Measurements from ENCODE around the gene CPNE5.
"Not testable (repeated sequence)": the region's sequence is repeated elsewhere in the genome, so short reads cannot be mapped to it uniquely, and the experiment has no call there.

The CPNE5 gene

DNA sequence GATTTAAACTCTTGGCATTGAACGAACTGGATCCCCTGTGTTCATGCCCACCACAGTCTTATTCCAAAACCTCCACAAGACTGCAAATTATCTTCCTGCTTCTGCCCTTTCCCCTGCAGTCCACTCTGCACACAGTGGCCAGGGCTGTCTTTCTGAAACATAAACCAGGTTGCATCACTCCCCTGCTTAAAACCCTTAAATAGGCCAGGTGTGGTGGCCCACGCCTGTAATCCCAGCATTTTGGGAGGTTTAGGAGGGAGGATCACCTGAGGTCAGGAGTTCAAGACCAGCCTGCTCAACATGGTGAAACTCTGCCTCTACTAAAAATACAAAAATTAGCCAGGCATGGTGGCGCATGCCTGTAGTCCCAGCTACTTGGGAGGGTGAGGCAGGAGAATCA lies 26.2 kb downstream of the CPNE5 start:
- not testable (repeated sequence) for DNase-seq

DNA sequence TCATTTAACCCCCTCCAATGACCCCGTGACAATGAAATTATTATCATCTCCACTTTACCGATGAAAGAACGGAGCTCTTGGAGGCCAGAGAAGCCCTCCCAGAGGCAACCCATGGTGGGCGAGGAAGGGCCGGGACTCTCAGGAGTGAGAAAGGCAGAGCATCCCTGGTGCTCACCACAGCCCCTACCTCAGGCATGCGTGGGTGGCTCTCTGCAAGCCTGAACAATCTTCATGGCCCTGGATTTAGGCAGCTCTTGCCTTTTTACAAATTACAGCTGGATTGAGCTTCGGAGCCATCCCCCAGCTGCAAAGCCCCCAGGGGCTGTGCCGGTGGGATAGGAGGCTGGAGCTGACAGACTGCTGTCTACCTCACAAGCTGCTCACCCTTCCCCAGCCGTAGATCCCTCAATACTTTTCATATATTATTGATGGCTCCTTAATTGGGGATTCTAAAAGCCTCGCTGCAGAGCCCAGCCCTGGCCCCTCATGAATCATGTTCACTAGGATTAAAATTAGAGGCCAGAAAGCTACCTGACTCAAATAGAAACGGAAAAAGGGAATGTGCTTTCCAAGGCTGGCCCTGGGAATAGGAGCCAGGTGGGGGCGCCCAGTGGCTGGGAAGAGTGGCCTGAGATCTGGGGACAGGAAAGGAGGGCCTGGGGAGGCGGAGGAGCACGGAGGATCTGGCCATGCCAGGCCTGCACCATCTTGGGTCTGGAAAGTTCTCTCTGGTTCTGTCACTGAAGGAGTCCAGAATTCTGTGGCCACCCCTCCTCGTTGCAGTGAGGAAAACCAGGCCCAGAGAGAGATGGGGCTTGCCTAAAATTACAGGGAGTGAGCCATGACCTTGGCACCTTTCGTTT lies 29.1 kb downstream of the CPNE5 start:
- no peak for DNase-seq

DNA sequence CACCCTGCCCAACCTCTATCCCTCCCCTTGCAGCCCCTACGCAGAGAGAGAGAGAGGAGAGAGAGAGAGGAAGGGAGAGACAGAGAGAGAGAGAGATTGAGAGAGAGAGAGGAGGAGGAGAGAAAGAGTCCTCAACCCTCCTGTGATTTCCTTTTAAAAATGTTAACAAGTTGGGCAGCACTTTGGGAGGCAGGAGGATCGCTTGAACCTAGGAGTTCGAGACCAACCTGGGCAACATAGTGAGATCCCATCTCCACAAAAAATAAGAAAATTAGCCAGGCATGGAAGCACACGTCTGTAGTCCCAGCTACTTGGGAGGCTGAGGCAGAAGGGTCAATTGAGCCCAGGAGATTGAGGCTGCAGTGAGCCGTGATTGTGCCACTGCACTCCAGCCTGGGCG lies 30.1 kb downstream of the CPNE5 start:
- DNase-seq = no peak

DNA sequence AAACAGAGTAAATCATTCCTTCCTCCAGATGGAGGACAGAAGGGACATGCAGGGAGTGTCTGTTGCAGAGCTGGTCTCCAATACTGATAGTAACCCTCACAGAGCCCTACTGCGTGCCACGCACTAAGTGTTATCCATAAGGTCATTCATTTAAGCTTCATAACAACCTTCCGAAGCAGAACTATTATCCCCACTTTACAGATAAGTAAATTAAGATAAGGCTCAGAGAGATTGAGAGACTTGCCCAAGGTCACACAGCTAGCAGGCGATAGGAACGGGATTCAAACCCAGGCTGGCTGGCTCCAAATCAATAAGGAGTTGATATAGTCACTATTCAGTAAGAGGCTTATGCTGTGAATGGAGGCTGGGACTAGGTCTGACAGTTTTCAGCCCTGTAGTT lies 30.6 kb downstream of the CPNE5 start:
- DNase-seq = no peak

DNA sequence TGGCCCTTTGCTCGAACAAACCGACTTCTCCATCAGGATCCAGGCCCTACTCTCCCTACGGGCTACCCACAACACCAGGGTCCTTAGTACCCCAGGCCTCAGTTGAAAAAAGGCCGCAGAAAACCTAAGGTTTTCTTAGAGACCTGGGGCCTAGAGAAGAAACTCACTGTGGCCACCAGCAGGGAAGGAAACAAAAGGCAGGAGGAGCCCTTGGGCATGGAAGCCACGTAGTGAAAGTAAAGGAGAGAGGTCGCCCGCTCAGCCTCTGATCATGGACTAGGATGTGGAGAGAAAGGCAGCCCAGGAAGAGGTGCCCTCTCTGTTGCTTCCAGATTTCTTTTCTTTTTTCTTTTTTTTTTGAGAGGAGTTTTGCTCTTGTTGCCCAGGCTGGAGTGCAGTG lies 31.5 kb downstream of the CPNE5 start:
- no peak for DNase-seq

DNA sequence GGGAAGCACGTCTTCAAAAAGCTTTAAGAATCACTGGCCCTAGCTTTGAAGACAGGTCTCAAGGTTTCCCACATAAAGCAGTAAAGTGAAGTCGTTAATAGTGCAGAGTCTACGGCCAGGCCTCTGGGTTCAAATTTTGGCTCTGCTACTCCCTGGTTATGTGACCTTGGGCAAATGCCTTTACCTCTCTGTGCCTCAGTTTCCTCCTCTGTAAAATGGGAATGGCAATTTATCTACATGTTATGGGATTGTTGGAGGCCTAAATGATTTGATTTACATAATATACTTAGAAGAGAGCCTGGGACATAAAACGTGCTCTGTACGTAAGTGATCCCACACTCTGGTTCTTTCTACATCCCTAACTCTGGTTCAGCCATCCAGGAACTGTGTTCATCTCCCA lies 32.1 kb downstream of the CPNE5 start:
- DNase-seq = no peak

DNA sequence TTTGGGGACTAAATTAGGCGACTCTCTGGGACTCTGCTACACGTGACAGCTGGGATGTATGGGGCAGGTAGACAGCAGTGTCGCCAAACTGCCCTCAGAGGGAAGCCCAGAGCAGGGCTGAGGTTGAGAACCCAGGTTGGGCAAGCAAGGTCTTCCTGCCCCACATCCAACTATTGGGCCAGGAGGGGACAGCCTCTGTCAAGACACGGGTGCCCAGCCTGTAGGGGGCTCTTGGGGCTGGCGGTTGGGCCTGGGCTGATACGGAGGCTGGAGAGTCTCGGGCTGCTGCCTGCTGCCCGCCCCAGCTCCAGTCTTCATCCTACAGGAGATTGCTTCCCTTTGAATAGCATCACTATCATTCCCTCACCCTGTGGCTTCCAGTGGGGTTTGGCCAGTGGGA lies 33.3 kb downstream of the CPNE5 start:
- no peak for DNase-seq

DNA sequence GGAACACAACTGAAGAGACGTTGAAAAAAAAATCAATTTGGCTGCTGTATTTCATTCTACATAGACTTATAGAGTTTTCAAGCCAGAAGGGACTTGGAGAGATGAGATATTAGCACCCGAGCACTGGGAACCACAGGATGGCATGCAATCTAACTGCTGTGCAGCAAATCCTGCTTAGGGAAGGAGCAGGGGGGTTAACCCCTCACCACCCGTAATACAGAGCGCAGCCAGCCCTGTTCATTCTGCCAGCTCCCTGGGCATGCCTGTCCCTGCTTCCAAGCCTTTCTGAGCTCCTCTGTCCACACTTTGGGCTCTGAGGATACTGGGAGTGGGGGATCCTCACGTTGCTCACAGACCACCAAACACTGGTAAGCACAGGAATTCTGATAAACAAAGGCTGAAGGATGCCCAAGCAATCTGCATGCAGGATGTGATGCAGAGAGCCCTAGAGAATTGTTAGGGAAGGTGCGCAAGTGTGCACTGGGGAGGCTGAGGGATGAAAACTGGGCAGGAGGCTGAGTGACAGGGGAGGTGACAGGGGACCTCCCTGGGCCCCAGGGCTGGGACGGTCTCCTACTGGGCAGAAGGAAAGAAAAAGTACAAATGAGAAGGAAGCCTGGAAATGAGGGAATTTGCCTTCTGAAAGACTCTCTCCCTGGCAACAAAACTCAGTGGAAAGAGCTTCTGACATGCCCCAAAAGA lies 34.0 kb downstream of the CPNE5 start:
- no peak for DNase-seq

DNA sequence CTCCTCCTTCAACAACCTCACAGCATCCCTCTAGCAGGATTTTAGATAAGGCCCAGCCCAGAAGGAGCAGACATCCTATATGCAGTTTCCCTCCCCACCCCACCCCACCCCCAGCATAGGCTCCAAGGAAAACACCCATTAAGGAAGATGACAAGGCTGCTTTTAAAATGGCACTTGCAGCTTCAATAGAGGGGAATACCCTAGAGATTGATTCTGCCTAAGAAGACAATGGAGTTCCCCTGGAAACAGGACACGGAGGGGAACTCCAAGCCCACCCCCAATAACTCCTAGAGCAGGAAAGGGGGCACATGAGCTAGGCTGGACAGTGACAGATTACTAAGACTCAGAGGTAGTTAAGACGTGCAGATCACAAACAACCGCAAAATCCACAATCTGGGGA lies 34.7 kb downstream of the CPNE5 start:
- no peak for DNase-seq

DNA sequence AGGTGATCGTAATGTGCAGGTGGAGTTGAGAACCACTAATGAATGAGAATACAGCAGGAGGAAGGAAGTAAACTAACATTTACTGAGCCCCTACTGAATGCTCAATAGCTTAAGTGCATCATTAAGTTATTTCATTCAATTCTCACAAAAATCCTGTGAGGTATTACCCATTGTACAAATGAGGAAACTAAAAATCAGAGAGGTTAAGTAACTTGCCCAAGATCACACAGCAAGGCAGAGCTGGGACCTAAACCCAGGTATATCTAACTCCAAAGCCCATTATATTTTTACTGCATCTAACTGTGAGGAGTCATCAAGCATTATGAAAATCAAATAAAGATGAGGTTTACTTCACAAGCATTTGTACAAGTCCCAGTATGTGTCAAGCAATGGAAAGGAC lies 35.3 kb downstream of the CPNE5 start:
- no peak for DNase-seq

DNA sequence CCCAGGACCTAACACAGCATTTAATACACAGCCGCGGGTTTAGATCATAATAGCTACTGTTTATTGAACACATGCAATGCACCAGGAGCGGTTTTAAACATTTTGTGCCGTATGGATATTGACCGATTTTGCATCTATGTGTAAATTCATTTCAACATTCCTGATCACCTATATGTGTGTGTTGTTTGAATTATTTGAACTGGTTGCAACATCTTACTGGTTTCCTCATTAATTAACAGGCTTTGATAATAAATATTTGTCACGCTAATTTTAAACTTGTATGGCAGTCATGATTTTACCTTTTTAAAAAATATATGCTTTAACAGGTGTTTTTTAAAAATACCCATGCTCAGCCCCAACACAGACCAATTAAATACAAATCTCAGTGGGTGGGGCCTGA lies 35.8 kb downstream of the CPNE5 start:
- no peak for DNase-seq

DNA sequence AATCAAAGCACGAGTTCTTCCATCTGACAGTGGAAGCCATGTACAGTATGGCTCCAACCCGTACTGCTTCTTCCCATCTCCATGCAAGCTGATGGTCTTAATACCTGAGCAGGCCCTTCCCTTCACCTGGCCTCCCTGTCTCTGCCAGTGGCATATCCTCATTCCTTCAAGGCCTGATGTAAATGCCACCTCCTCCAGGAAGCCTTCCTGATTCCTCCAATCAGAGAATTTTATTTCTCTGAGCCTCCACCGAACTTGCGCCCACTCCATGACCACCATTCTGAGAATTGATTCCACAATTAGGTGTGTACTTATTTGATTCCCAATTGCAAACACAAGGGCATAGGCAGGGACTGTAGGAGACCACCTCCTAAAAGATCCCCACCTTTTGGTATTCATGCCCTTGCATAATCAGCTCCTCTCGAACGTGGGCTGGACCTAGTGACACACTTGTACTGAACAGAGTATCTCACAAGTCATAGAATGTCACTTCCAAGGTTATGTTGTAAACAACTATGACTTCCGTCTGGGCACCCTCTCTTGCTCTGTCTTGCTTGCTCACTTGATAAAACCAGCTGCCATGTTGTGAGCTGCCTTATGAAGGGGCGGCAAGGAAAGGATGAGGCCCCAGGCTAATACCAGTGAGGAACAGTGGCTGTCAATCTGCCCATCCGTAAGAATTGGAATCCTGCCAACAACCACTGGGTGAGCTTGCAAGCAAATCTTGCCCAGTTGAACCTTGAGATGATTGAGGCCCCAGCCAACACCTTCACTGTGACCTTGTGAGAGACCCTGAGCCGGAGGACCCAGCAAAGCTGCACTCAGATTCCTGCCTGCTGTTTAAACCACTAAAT lies 38.8 kb downstream of the CPNE5 start:
- DNase-seq = no peak

DNA sequence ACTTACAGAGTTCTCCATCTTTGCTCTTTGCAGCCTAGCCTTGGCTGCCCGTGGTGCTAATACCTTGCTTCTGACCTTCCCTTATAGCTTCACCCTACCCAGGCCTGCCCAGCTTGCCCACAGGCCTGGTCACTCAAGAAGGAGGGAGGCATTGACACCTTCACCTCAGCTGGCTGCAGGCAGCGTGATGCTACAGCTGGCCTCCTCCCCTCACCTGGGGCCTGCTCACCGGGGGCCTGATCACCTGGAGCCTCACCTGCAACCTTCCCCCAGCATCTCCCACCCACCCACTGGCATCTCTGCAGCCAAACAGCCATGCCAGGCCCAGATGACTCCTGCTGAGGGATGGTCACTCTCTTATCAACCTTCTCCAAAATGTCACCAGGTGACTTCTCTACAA lies 40.4 kb downstream of the CPNE5 start:
- no peak for DNase-seq

DNA sequence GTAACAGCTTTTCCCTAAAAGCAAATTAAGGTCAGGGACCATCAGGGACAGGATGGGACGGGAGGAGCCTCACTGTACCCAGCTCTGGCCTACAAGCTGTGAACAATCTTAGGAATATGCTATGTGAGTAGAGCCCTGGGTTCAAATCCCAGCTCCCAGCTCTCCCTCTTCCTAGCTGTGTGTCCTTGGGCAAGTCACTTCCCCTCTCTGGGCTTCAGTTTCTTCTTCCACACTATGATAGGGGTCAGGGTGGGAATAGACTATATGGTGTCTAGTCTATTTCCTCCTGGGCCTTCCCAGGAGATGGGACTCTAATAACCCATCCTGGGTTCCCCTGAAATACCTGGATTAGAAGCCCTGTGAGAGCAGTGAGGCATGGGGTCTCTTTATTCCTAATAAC lies 41.6 kb downstream of the CPNE5 start:
- DNase-seq = no peak

DNA sequence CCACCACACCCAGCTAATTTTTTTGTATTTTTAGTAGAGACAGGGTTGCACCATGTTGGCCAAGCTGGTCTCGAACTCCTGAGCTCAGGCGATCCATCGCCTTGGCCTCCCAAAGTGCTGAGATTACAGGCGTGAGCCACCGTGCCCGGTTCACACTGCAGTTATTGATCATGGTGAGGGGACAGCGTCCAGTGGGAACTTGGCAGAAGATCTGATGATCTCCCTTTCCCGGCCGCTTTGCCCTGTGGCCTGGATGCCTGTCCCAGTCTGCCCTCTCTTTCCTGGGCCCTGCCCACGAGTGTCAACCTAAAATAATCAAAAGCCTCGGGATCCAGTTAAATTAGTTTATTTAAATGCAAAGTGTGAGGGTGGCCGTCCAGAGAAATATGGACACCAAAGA lies 42.2 kb downstream of the CPNE5 start:
- no peak for DNase-seq

DNA sequence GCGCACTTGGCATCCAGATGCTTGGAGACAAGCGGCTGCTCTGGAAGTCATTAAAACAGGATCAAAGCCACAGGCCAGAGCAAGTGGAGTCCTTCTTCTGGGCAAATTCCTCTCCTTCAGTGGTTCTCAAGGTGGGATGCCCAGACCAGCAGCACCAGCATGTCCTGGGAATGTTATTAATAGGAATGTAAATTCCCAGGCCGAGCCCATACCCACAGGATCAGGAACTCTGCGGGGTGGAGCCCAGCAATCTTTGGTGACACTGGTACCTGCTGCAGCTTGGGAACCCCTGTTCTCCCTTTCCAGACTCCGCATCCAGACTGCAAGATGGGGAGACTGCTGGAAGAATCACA lies 44.6 kb downstream of the CPNE5 start:
- no peak for DNase-seq

DNA sequence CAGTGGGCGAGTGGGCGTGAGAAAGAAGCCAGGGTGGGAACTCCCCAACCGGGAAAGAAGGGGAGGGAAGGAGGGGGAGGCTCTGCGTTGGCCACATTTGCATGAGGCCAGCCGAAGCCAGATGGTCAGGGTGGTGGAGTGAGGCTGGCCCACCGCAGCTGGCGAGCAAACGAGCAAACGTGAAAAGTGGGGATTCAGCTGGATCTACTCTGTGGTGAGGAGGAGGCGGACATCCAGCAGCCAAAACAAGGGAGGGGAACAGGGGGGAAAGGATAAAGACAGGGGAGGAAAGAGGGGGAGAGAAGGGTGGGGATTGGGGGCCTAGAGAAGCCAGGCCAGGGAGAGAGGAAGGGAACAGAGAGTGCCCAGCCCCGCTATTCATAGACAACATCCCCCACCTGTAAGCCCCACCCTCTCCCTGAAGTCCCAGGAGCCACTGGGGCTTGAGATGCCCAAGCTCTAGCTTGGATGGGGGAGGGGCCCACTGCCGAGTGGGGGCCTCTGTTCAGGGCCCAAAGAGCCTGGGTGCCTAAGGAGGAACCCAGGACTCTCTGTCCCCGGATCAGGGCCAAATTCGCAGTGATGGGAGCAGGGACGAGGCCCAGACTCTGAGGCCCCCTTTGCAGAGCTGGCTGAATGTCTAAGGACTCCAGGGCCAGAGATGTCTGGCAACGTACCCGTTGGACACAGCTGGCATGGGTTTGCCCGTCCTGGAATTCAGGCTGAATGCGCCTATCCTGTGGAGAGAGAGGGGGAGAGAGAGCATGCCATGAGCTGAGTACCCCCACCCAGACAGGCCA lies 45.1 kb downstream of the CPNE5 start:
- DNase-seq = no peak

DNA sequence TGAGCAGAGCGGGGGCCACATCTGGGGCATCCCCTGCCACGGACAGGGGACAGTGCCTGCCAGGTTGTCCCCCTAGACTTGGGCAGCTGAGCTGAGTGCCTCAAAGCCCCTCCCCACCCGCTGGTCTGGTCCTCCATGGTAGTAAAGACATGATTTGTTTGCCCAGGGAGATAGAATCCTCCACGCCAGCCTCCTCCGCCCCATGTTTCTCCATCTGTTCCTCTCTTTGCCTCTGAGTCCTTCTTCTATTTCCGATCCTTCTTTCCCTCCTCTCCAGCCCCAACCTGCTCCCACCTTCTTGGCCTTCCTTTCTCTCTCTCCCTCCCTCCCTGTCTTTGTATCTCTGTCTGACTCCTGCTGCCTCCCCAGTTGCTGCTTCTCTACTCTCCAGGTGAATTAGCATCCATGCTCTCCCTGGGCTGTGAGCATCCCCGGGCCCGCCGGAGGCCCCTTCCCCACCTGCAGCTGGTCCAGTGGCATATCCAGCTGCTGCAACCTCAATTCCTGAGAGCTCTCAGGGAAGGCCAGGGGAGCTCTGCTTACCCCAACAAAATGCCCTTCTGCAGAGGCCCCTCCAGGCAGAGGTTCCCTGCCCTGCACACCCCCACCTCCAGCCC lies 45.8 kb downstream of the CPNE5 start:
- DNase-seq = no peak

DNA sequence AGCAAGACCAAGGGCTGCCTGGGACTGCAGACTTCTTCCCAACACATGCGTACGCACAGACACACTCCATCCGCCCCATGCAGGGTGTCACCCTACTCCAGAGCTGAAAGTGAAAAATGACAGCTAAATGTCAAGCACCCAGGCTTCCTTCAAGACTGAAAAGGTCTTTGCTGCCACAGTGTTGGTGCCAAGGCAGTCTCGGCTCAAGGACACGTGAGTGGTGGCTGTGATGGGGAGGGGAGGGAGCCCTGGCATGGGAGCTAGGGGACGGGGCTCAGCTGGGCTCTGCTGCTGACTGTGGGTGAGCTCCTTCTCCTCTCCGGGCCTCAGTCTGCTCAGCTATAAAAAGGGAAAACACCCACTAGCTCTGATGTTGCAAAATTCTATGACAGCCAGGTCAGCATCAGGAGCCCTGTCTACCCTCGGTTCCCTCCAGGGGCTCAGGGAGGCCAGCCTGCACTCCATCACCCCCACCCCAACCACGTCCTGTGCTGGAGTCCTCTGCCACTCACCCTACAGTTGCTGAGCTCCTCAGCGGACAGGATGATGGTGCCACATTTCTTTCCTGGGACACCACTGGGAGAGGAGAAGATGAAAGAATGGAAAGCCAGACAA lies 47.6 kb downstream of the CPNE5 start:
- no peak for DNase-seq

DNA sequence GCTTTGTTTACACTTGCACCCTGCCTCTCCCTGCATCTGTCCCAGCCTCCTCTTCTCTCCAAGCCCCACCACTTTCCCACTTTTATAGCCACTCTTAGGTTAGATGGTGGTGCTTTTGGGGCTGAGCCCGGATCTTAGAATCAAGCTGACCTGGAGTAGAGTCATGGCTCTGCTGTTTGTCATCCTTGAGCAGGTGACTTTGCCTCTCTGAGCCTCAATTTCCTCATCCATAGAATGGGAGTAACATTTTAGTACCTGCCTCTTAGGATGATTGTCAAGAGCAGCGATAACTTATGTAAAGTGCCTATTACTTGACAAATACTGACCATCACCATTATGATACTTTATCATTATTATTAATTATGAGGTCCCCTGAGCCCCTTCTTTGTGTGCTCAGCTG lies 48.2 kb downstream of the CPNE5 start:
- no peak for DNase-seq

DNA sequence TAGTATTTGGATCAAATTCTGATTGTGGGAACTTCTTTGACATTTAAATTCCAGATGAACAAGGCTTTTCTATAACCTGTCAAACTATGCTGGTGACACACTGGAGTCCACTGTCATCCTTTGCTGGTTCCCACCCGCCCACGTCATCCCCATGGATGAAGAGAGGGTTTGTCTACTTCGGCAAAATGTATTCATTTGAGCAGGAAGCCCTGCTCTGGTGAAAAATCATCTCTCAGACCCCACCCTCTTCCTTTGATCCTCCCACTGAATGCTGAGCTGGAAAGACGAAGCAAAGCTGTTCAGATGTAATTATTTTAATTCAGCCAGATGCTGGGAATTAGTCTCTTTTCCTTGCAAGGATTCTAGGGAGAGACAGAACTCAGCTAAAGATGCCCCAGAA lies 50.5 kb downstream of the CPNE5 start:
- no peak for DNase-seq

DNA sequence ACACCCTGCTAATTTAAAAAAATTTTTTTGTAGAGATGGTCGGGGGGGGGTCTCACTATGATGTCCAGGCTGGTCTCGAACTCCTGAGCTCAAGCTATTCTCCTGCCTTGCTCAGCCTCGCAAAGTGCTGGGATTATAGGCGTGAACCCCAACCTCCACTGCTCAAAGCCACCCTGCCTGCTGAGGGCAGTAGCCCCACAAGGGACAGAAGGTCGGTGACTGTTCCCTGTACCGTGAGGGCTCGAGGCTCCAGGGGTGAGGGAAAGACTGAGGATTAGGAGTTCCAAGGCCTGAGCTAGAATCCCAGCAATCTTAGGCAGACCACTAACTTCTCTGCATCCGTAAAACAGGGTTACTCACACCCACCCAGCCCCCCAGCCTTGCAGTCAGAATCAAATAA lies 51.1 kb downstream of the CPNE5 start:
- no peak for DNase-seq
